ENCODE measurements around the gene RCSD1.

DNA sequence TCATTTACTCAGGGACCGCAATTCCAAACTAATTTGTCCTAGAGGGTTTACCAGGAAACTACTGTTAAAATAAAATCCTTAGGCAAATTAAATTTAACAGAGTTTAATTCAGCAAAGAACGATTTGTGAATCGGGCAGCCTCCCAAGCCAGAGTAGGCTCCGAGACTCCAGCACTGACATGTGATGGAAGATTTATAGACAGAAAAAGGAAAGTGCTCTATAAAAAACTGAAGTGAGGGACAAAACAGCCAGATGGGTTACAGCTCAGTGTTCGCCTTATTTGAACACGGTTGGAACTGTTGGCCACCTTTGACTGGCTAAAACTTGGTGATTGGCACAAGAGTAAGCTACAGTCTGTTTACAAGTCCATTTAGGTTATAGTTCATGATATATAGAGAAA is 35.2 kb upstream of the RCSD1 start:
- TF ChIP-seq, protein P1, sequence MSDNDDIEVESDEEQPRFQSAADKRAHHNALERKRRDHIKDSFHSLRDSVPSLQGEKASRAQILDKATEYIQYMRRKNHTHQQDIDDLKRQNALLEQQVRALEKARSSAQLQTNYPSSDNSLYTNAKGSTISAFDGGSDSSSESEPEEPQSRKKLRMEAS (IDR thresholded peaks at IDR 0.05; ENCODE audit: low read depth, low read length): no peak
- TF ChIP-seq, protein P2, sequence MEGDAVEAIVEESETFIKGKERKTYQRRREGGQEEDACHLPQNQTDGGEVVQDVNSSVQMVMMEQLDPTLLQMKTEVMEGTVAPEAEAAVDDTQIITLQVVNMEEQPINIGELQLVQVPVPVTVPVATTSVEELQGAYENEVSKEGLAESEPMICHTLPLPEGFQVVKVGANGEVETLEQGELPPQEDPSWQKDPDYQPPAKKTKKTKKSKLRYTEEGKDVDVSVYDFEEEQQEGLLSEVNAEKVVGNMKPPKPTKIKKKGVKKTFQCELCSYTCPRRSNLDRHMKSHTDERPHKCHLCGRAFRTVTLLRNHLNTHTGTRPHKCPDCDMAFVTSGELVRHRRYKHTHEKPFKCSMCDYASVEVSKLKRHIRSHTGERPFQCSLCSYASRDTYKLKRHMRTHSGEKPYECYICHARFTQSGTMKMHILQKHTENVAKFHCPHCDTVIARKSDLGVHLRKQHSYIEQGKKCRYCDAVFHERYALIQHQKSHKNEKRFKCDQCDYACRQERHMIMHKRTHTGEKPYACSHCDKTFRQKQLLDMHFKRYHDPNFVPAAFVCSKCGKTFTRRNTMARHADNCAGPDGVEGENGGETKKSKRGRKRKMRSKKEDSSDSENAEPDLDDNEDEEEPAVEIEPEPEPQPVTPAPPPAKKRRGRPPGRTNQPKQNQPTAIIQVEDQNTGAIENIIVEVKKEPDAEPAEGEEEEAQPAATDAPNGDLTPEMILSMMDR (IDR thresholded peaks at IDR 0.05; ENCODE audit: low read depth, low read length): no peak
- TF ChIP-seq POLR2A (IDR thresholded peaks at IDR 0.05; ENCODE audit: extremely low read depth, insufficient read length): no peak

Data from NB4 (cell line).